Spleen (tissue), 7 donors: ENCODE data around the gene ARMC6.

Experiments
- CTCF ChIP-seq, 11 experiments: fragments of 200-600 bp in 7 of 11; fragments of 450-650 bp in 4 of 11; sonication (generic) in 4 of 11; IDR thresholded peaks in 8 of 11; conservative IDR thresholded peaks in 3 of 11; 1 replicate in 7 of 11; 2 replicates in 4 of 11; pipeline versions ENCODE4 v1.4.0 to v1.8.0; 2016 to 2021; ENCODE audit warnings: antibody characterized with exemption in 11 of 11, inconsistent platforms in 4 of 11, mild to moderate bottlenecking in 1 of 11
- POLR2A ChIP-seq, 3 donors: fragments of 450-650 bp; IDR thresholded peaks; one replicate each; pipeline ENCODE4 v1.5.1; 2017; ENCODE audit warnings: antibody characterized with exemption in 3 of 3, mild to moderate bottlenecking in 1 of 3
- POLR2AphosphoS5 ChIP-seq, 3 donors: sonication (generic); formaldehyde crosslinking; IDR thresholded peaks; one replicate each; pipeline ENCODE4 v1.5.1; 2017; ENCODE audit warnings: antibody characterized with exemption in 3 of 3
- donor health status: DM: no; HTN: no; CAD: no; lungs with moderate emphysema.
- donor health status: DM: no; HTN: no; CAD: no.
- donor health status: DM: no; HTN: no; CAD: no.

DNA sequence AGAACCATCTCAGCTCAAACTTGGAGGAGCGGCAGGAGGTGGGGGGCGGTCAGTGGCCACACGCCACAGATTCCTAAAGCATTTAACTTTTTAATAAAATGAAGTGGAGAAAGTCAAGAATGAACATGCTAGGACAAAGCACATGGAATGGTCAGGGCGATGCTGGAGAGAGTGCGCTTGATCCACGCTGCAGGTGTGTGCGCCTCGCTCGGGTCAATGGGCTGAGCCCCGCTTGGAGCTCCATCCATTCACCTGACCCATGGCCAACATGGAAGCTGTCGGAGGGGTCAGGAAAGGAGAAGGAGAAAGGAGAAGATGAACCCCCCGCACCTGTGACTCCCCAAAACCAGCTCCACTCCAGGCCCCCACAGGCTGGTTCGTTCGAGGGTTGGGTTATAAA lies 41.9 kb upstream of the ARMC6 start:
- TF ChIP-seq POLR2AphosphoS5 (IDR thresholded peaks at IDR 0.05): no peak
- TF ChIP-seq POLR2A (IDR thresholded peaks at IDR 0.05): no peak
- no peak for TF ChIP-seq CTCF (IDR thresholded peaks at IDR 0.05 in 8 of 11, conservative IDR thresholded peaks at IDR 0.05 in 3 of 11)
